ENCODE results near the gene IPO9. TPM values are rescaled to one million over a fixed set of nuclear protein-coding genes. Genes with fewer than 3 reads are reported as not detected.
A peak's percentile ranks its signal among the peaks of the same experiment; 100 is the strongest.

IPO9 gene
- total RNA-seq, 1 donor from 2014 or later: 50.2 TPM

DNA sequence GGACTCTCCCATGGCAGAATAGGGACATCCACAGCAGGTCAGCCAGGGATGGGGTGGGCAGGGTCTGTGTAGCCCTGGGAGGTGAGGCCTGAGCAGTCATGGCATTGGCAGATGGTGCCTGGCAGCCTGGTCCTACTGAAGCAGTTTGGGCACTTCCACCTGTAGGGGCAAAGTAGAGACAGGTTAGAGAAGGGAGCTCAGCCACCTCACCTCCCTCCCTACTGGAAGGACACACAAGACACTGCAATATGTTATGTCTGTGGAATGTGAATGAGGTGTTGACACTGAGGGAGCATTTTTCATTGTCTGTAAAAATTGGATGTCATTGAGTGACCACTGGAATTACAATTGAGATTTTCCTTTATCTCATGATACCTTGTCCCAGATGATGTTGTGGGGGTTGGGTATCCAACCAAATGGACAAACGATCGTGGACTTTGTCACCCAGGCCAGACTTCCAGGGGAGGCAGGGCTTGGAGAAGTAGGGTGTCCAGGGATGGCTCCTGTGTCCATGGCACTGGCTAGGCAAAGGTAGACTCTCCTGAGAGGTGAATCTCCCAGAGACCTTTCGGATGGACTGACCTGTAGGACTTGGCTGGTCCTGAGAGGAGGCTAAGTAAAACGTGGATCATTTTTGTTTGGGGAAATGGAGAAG lies 69.4 kb downstream of the IPO9 start:
- no peak for TF ChIP-seq EZH2 (IDR thresholded peaks at IDR 0.05; ENCODE audit: insufficient read depth, low read length)
- TF ChIP-seq CTCF (IDR thresholded peaks at IDR 0.05; ENCODE audit: insufficient read depth, low read depth, low read length): no peak
- Mint-ChIP-seq H3K9me3 (ENCODE audit: unreplicated experiment) (peaks cover 3% of the 10 kb centered on the region), H3K27ac (ENCODE audit: unreplicated experiment) (no peak overlapping the region), H3K4me3 (ENCODE audit: unreplicated experiment) (no peak overlapping the region), H3K27me3 (ENCODE audit: low read depth, unreplicated experiment) (peaks cover 11% of the 10 kb centered on the region), H3K4me1 (ENCODE audit: low read depth, unreplicated experiment) (peaks cover 27% of the 10 kb centered on the region), H3K36me3 (ENCODE audit: low read depth, unreplicated experiment) (peaks cover 33% of the 10 kb centered on the region)
- no peak overlapping the region for H3K9ac ChIP-seq (ENCODE audit: low read length)
- no peaks in the 10 kb centered on the region for H3K9me3 ChIP-seq (ENCODE audit: insufficient read depth, low read depth, low read length)
- no peaks in the 10 kb centered on the region for H4K20me1 ChIP-seq (ENCODE audit: insufficient read depth, low read length)
- no peak overlapping the region for H3K4me3 ChIP-seq (ENCODE audit: insufficient read depth, low read depth, low read length)
- FAIRE-seq (peak; percentile 20), DNase-seq (ENCODE audit: low read depth) (no peak)
- H2AFZ ChIP-seq (ENCODE audit: low read depth, low read length): no peak overlapping the region
- H3K79me2 ChIP-seq (ENCODE audit: insufficient read depth, low read length): no peaks in the 10 kb centered on the region
- H3K4me1 ChIP-seq (ENCODE audit: insufficient read depth, low read length): peaks cover 18% of the 10 kb centered on the region
- H3K27me3 ChIP-seq (ENCODE audit: insufficient read depth, low read length): no peaks in the 10 kb centered on the region
- H3K4me2 ChIP-seq (ENCODE audit: low read length): no peak overlapping the region
- no peak overlapping the region for H3K27ac ChIP-seq (ENCODE audit: low read depth, low read length)
- no peaks in the 10 kb centered on the region for H3K36me3 ChIP-seq (ENCODE audit: insufficient read depth, low read length)

GRCh38 chr1:201898992-201899391 lies 70.0 kb downstream of the IPO9 start:
- Histone ChIP-seq H3K27ac (ENCODE audit: low read depth, low read length) (no peak overlapping the region), H3K4me1 (ENCODE audit: insufficient read depth, low read length) (peaks cover 24% of the 10 kb centered on the region), H3K27me3 (ENCODE audit: insufficient read depth, low read length) (no peaks in the 10 kb centered on the region), H3K79me2 (ENCODE audit: insufficient read depth, low read length) (no peaks in the 10 kb centered on the region), H4K20me1 (ENCODE audit: insufficient read depth, low read length) (no peaks in the 10 kb centered on the region), H3K4me3 (ENCODE audit: insufficient read depth, low read depth, low read length) (no peak overlapping the region), H3K9me3 (ENCODE audit: insufficient read depth, low read depth, low read length) (no peaks in the 10 kb centered on the region), H2AFZ (ENCODE audit: low read depth, low read length) (no peak overlapping the region), H3K4me2 (ENCODE audit: low read length) (no peak overlapping the region), H3K36me3 (ENCODE audit: insufficient read depth, low read length) (no peaks in the 10 kb centered on the region), H3K9ac (ENCODE audit: low read length) (no peak overlapping the region)
- no peak overlapping the region for H3K27ac Mint-ChIP-seq (ENCODE audit: unreplicated experiment)
- peaks cover 28% of the 10 kb centered on the region for H3K4me1 Mint-ChIP-seq (ENCODE audit: low read depth, unreplicated experiment)
- no peak overlapping the region for H3K4me3 Mint-ChIP-seq (ENCODE audit: unreplicated experiment)
- no peak for TF ChIP-seq CTCF (IDR thresholded peaks at IDR 0.05; ENCODE audit: insufficient read depth, low read depth, low read length)
- no peak for TF ChIP-seq EZH2 (IDR thresholded peaks at IDR 0.05; ENCODE audit: insufficient read depth, low read length)
- DNase-seq (ENCODE audit: low read depth) (no peak), FAIRE-seq (no peak)
- H3K9me3 Mint-ChIP-seq (ENCODE audit: unreplicated experiment): peaks cover 3% of the 10 kb centered on the region
- H3K27me3 Mint-ChIP-seq (ENCODE audit: low read depth, unreplicated experiment): peaks cover 9% of the 10 kb centered on the region
- peaks cover 32% of the 10 kb centered on the region for H3K36me3 Mint-ChIP-seq (ENCODE audit: low read depth, unreplicated experiment)

- no peak for DNase-seq (ENCODE audit: low read depth)
- peaks cover 9% of the 10 kb centered on the region for H3K27me3 Mint-ChIP-seq (ENCODE audit: low read depth, unreplicated experiment)
- no peak overlapping the region for H3K4me2 ChIP-seq (ENCODE audit: low read length)
- no peaks in the 10 kb centered on the region for H3K9me3 ChIP-seq (ENCODE audit: insufficient read depth, low read depth, low read length)
- no peak for FAIRE-seq
- no peak overlapping the region for H3K9ac ChIP-seq (ENCODE audit: low read length)
- no peak overlapping the region for H3K27ac ChIP-seq (ENCODE audit: low read depth, low read length)
- H2AFZ ChIP-seq (ENCODE audit: low read depth, low read length): no peak overlapping the region
- H3K36me3 Mint-ChIP-seq (ENCODE audit: low read depth, unreplicated experiment): peaks cover 32% of the 10 kb centered on the region
- H4K20me1 ChIP-seq (ENCODE audit: insufficient read depth, low read length): no peaks in the 10 kb centered on the region
- H3K4me3 Mint-ChIP-seq (ENCODE audit: unreplicated experiment): no peak overlapping the region
- no peak overlapping the region for H3K27ac Mint-ChIP-seq (ENCODE audit: unreplicated experiment)
- peaks cover 3% of the 10 kb centered on the region for H3K9me3 Mint-ChIP-seq (ENCODE audit: unreplicated experiment)
- no peak overlapping the region for H3K4me3 ChIP-seq (ENCODE audit: insufficient read depth, low read depth, low read length)
- H3K27me3 ChIP-seq (ENCODE audit: insufficient read depth, low read length): no peaks in the 10 kb centered on the region
- TF ChIP-seq CTCF (IDR thresholded peaks at IDR 0.05; ENCODE audit: insufficient read depth, low read depth, low read length): no peak
- TF ChIP-seq EZH2 (IDR thresholded peaks at IDR 0.05; ENCODE audit: insufficient read depth, low read length): no peak
- no peaks in the 10 kb centered on the region for H3K79me2 ChIP-seq (ENCODE audit: insufficient read depth, low read length)
- peaks cover 30% of the 10 kb centered on the region for H3K4me1 ChIP-seq (ENCODE audit: insufficient read depth, low read length)
- peaks cover 29% of the 10 kb centered on the region for H3K4me1 Mint-ChIP-seq (ENCODE audit: low read depth, unreplicated experiment)
- H3K36me3 ChIP-seq (ENCODE audit: insufficient read depth, low read length): no peaks in the 10 kb centered on the region
These were observed 70.9 kb downstream of the IPO9 start for GRCh38 chr1:201899683-201900429.

All from astrocyte (in vitro differentiated cells and primary cell).